Measurements from ENCODE around the gene MZB1. TPM values are rescaled to one million over a fixed set of nuclear protein-coding genes. Genes with fewer than 3 reads are reported as not detected.

The MZB1 gene
- total and polyA plus RNA-seq, 4 donors: 1.8 to 23.7 (median 1.8) TPM

Other genes starting within 250 kb of the MZB1 start
- 10 to 100 TPM; 38.1 to 69.5 TPM for gene SIL1, start 191.5 kb downstream of the MZB1 start, total RNA-seq
- 10 to 100 TPM; 82.8 to 95.1 TPM for gene SIL1, start 191.5 kb downstream of the MZB1 start, polyA plus RNA-seq
- 100 to 1,000 TPM in 1 of 2 donors, 10 to 100 TPM in 1; 92.5 to 111 TPM for gene MATR3, start 96.2 kb downstream of the MZB1 start, total RNA-seq
- 10 to 100 TPM; 38.4 to 46.9 TPM for gene MATR3, start 96.2 kb downstream of the MZB1 start, polyA plus RNA-seq
- gene PAIP2, start 48.1 kb downstream of the MZB1 start, total RNA-seq: 10 to 100 TPM; 41.5 to 42.2 TPM
- gene PAIP2, start 48.1 kb downstream of the MZB1 start, polyA plus RNA-seq: 10 to 100 TPM; 47.9 to 63.2 TPM
- gene SLC23A1, start 6.6 kb downstream of the MZB1 start, total RNA-seq: 10 to 100 TPM in 1 of 2 donors, 1 to 10 TPM in 1; 10.0 to 17.5 TPM
- 10 to 100 TPM; 17.3 to 18.0 TPM for gene SLC23A1, start 6.6 kb downstream of the MZB1 start, polyA plus RNA-seq
- under 1 TPM; 0.28 to 0.67 TPM for gene PROB1, start 5.2 kb upstream of the MZB1 start, total RNA-seq
- under 1 TPM; 0.04 to 0.39 TPM for gene PROB1, start 5.2 kb upstream of the MZB1 start, polyA plus RNA-seq
- gene SPATA24, start 14.2 kb upstream of the MZB1 start, total RNA-seq: 1 to 10 TPM; 1.8 to 2.4 TPM
- gene SPATA24, start 14.2 kb upstream of the MZB1 start, polyA plus RNA-seq: 1 to 10 TPM; 2.7 TPM
- gene DNAJC18, start 49.6 kb upstream of the MZB1 start, total RNA-seq: 1 to 10 TPM in 1 of 2 donors, under 1 TPM in 1; 0.92 to 1.8 TPM
- gene DNAJC18, start 49.6 kb upstream of the MZB1 start, polyA plus RNA-seq: under 1 TPM; 0.66 to 0.74 TPM
- 1 to 10 TPM; 3.4 to 3.6 TPM for gene ECSCR, start 72.8 kb upstream of the MZB1 start, total RNA-seq
- gene ECSCR, start 72.8 kb upstream of the MZB1 start, polyA plus RNA-seq: 1 to 10 TPM; 3.2 to 4.9 TPM
- gene SMIM33, start 81.1 kb upstream of the MZB1 start, total RNA-seq: under 1 TPM in 1 of 2 donors, not detected in 1; 0.05 TPM
- not detected for gene SMIM33, start 81.1 kb upstream of the MZB1 start, polyA plus RNA-seq
- gene STING1, start 92.8 kb upstream of the MZB1 start, total RNA-seq: 10 to 100 TPM; 10.1 to 13.6 TPM
- 10 to 100 TPM in 1 of 2 donors, 1 to 10 TPM in 1; 6.3 to 10.4 TPM for gene STING1, start 92.8 kb upstream of the MZB1 start, polyA plus RNA-seq
- 10 to 100 TPM; 17.0 to 53.6 TPM for gene UBE2D2, start 171.4 kb upstream of the MZB1 start, total RNA-seq
- 10 to 100 TPM; 38.5 to 44.2 TPM for gene UBE2D2, start 171.4 kb upstream of the MZB1 start, polyA plus RNA-seq